ENCODE results near the gene ARID5B.

The ARID5B gene

GRCh38 chr10:62062028-62062427 is 160.5 kb downstream of the ARID5B start:
- H4K20me1 ChIP-seq (ENCODE audit: insufficient read depth, low read length, poor library complexity, severe bottlenecking): no peaks in the 10 kb centered on the region
- H3K9me2 ChIP-seq (replicated peaks; ENCODE audit: low read depth, low read length): no peaks in the 10 kb centered on the region
- no peaks in the 10 kb centered on the region for H3K27me3 ChIP-seq (ENCODE audit: insufficient read depth, low read length, poor library complexity, severe bottlenecking)
- H3K36me3 ChIP-seq (ENCODE audit: insufficient read depth, low read length): peaks cover 92% of the 10 kb centered on the region
- H3K9me3 ChIP-seq (ENCODE audit: insufficient read depth, low read depth, low read length): no peaks in the 10 kb centered on the region
- peaks cover 6% of the 10 kb centered on the region; the same call in 1 of the 2 replicates for H3K79me2 ChIP-seq (ENCODE audit: insufficient read depth, low read length)
- no peak overlapping the region for H3K4me2 ChIP-seq (ENCODE audit: low read depth, low read length, poor library complexity, severe bottlenecking)
- no peaks in the 10 kb centered on the region for H3F3A ChIP-seq (ENCODE audit: low read depth)
- no peak overlapping the region for H3K9ac ChIP-seq (ENCODE audit: low read depth, low read length, poor library complexity, severe bottlenecking)
- H3K4me1 ChIP-seq (ENCODE audit: insufficient read depth, low read length, poor library complexity, severe bottlenecking): peaks cover 26% of the 10 kb centered on the region
- TF ChIP-seq CTCF (conservative IDR thresholded peaks at IDR 0.05; ENCODE audit: low read length) (no peak), EZH2phosphoT487 (IDR thresholded peaks at IDR 0.05; ENCODE audit: borderline replicate concordance) (no peak)
- no peak overlapping the region for H2AFZ ChIP-seq (ENCODE audit: low read length)
- H3K4me3 ChIP-seq (ENCODE audit: low read length, poor library complexity, severe bottlenecking): no peak overlapping the region

GRCh38 chr10:62062752-62063512 is 161.4 kb downstream of the ARID5B start:
- Histone ChIP-seq H3K9ac (ENCODE audit: low read depth, low read length, poor library complexity, severe bottlenecking) (no peak overlapping the region), H3K9me3 (ENCODE audit: insufficient read depth, low read depth, low read length) (no peaks in the 10 kb centered on the region), H3K9me2 (replicated peaks; ENCODE audit: low read depth, low read length) (no peaks in the 10 kb centered on the region), H3K79me2 (ENCODE audit: insufficient read depth, low read length) (peaks cover 4% of the 10 kb centered on the region; the same call in 1 of the 2 replicates), H3K4me3 (ENCODE audit: low read length, poor library complexity, severe bottlenecking) (no peak overlapping the region), H3K27me3 (ENCODE audit: insufficient read depth, low read length, poor library complexity, severe bottlenecking) (no peaks in the 10 kb centered on the region), H3F3A (ENCODE audit: low read depth) (no peaks in the 10 kb centered on the region), H3K36me3 (ENCODE audit: insufficient read depth, low read length) (peaks cover 92% of the 10 kb centered on the region), H3K4me2 (ENCODE audit: low read depth, low read length, poor library complexity, severe bottlenecking) (no peak overlapping the region), H3K4me1 (ENCODE audit: insufficient read depth, low read length, poor library complexity, severe bottlenecking) (peaks cover 26% of the 10 kb centered on the region), H2AFZ (ENCODE audit: low read length) (no peak overlapping the region), H4K20me1 (ENCODE audit: insufficient read depth, low read length, poor library complexity, severe bottlenecking) (no peaks in the 10 kb centered on the region)
- TF ChIP-seq EZH2phosphoT487 (IDR thresholded peaks at IDR 0.05; ENCODE audit: borderline replicate concordance) (no peak), CTCF (conservative IDR thresholded peaks at IDR 0.05; ENCODE audit: low read length) (no peak)

- H3K36me3 ChIP-seq (ENCODE audit: insufficient read depth, low read length): peaks cover 82% of the 10 kb centered on the region
- H3K79me2 ChIP-seq (ENCODE audit: insufficient read depth, low read length): peaks cover 4% of the 10 kb centered on the region; the same call in 1 of the 2 replicates
- H3K27me3 ChIP-seq (ENCODE audit: insufficient read depth, low read length, poor library complexity, severe bottlenecking): no peaks in the 10 kb centered on the region
- H3K9ac ChIP-seq (ENCODE audit: low read depth, low read length, poor library complexity, severe bottlenecking): no peak overlapping the region
- no peak overlapping the region for H3K4me2 ChIP-seq (ENCODE audit: low read depth, low read length, poor library complexity, severe bottlenecking)
- no peak overlapping the region for H3K4me3 ChIP-seq (ENCODE audit: low read length, poor library complexity, severe bottlenecking)
- no peaks in the 10 kb centered on the region for H3K9me2 ChIP-seq (replicated peaks; ENCODE audit: low read depth, low read length)
- no peaks in the 10 kb centered on the region for H3K9me3 ChIP-seq (ENCODE audit: insufficient read depth, low read depth, low read length)
- H2AFZ ChIP-seq (ENCODE audit: low read length): no peak overlapping the region
- H4K20me1 ChIP-seq (ENCODE audit: insufficient read depth, low read length, poor library complexity, severe bottlenecking): no peaks in the 10 kb centered on the region
- H3F3A ChIP-seq (ENCODE audit: low read depth): no peaks in the 10 kb centered on the region
- peaks cover 17% of the 10 kb centered on the region for H3K4me1 ChIP-seq (ENCODE audit: insufficient read depth, low read length, poor library complexity, severe bottlenecking)
- TF ChIP-seq EZH2phosphoT487 (IDR thresholded peaks at IDR 0.05; ENCODE audit: borderline replicate concordance): no peak
- no peak for TF ChIP-seq CTCF (conservative IDR thresholded peaks at IDR 0.05; ENCODE audit: low read length)
Observed at GRCh38 chr10:62063795-62064472, 162.4 kb downstream of the ARID5B start.
